ENCODE data around the gene LAMB1. TPM values are rescaled to one million over a fixed set of nuclear protein-coding genes. Genes with fewer than 3 reads are reported as not detected.

The LAMB1 gene
- polyA plus RNA-seq, 1 donor from 2014 or later: 7.6 TPM

- no peak overlapping the region for H2AFZ ChIP-seq (ENCODE audit: low read depth, low read length)
- H3K27ac ChIP-seq (ENCODE audit: low read length): no peak overlapping the region
- no peaks in the 10 kb centered on the region for H4K20me1 ChIP-seq (ENCODE audit: insufficient read depth)
- no peak overlapping the region for H3K4me3 ChIP-seq (ENCODE audit: low read length)
- H3K4me2 ChIP-seq (ENCODE audit: low read length): no peak overlapping the region
- H3K9me2 ChIP-seq (ENCODE audit: insufficient read depth, low read length): no peaks in the 10 kb centered on the region
- no peaks in the 10 kb centered on the region for H3K9me3 ChIP-seq (ENCODE audit: low read length)
- H3K27me3 ChIP-seq (ENCODE audit: insufficient read depth, low read depth, low read length): no peaks in the 10 kb centered on the region
- H3K9ac ChIP-seq (ENCODE audit: low read length): no peak overlapping the region
- no peaks in the 10 kb centered on the region for H3K79me2 ChIP-seq (replicated peaks; ENCODE audit: insufficient read depth, low read length)
- TF ChIP-seq EP300 (conservative IDR thresholded peaks at IDR 0.05; ENCODE audit: poor library complexity, severe bottlenecking) (no peak), RAD21 (conservative IDR thresholded peaks at IDR 0.05) (no peak), TAF1 (IDR thresholded peaks at IDR 0.05; ENCODE audit: low read depth) (no peak), SMC3 (conservative IDR thresholded peaks at IDR 0.05; ENCODE audit: poor library complexity) (no peak), REST (IDR thresholded peaks at IDR 0.05; ENCODE audit: borderline replicate concordance) (no peak), EZH2 (IDR thresholded peaks at IDR 0.05; ENCODE audit: borderline replicate concordance, insufficient read depth, low read length, poor library complexity, severe bottlenecking) (no peak), CTCF (IDR thresholded peaks at IDR 0.05; ENCODE audit: poor library complexity, severe bottlenecking) (no peak), MXI1 (conservative IDR thresholded peaks at IDR 0.05; ENCODE audit: poor library complexity, severe bottlenecking) (no peak)
- H3F3A ChIP-seq (ENCODE audit: insufficient read depth, low read length, poor library complexity, severe bottlenecking): no peaks in the 10 kb centered on the region
- H3K36me3 ChIP-seq (ENCODE audit: insufficient read depth, low read length): no peaks in the 10 kb centered on the region
Measured at GRCh38 chr7:107959527-107959898, 43.4 kb downstream of the LAMB1 start.

- H3F3A ChIP-seq (ENCODE audit: insufficient read depth, low read length, poor library complexity, severe bottlenecking): no peaks in the 10 kb centered on the region
- no peak for TF ChIP-seq EP300 (conservative IDR thresholded peaks at IDR 0.05; ENCODE audit: poor library complexity, severe bottlenecking)
- TF ChIP-seq REST (IDR thresholded peaks at IDR 0.05; ENCODE audit: borderline replicate concordance): no peak
- TF ChIP-seq SMC3 (conservative IDR thresholded peaks at IDR 0.05; ENCODE audit: poor library complexity): no peak
- no peak for TF ChIP-seq POLR2AphosphoS5 (IDR thresholded peaks at IDR 0.05)
- no peak for TF ChIP-seq RAD21 (conservative IDR thresholded peaks at IDR 0.05)
- TF ChIP-seq EZH2 (IDR thresholded peaks at IDR 0.05; ENCODE audit: borderline replicate concordance, insufficient read depth, low read length, poor library complexity, severe bottlenecking): no peak
- no peak for TF ChIP-seq TAF1 (IDR thresholded peaks at IDR 0.05; ENCODE audit: low read depth)
- TF ChIP-seq CTCF (IDR thresholded peaks at IDR 0.05; ENCODE audit: poor library complexity, severe bottlenecking): no peak
- TF ChIP-seq MXI1 (conservative IDR thresholded peaks at IDR 0.05; ENCODE audit: poor library complexity, severe bottlenecking): no peak
- H3K27me3 ChIP-seq (ENCODE audit: insufficient read depth, low read depth, low read length): no peaks in the 10 kb centered on the region
- H3K27ac ChIP-seq (ENCODE audit: low read length): no peak overlapping the region
- H3K9me3 ChIP-seq (ENCODE audit: low read length): no peaks in the 10 kb centered on the region
- H3K36me3 ChIP-seq (ENCODE audit: insufficient read depth, low read length): no peaks in the 10 kb centered on the region
- no peak overlapping the region for H2AFZ ChIP-seq (ENCODE audit: low read depth, low read length)
- H3K4me3 ChIP-seq (ENCODE audit: low read length): no peak overlapping the region
- H3K9me2 ChIP-seq (ENCODE audit: insufficient read depth, low read length): no peaks in the 10 kb centered on the region
- H3K4me2 ChIP-seq (ENCODE audit: low read length): no peak overlapping the region
- H4K20me1 ChIP-seq (ENCODE audit: insufficient read depth): no peaks in the 10 kb centered on the region
- H3K9ac ChIP-seq (ENCODE audit: low read length): no peak overlapping the region
- no peaks in the 10 kb centered on the region for H3K79me2 ChIP-seq (replicated peaks; ENCODE audit: insufficient read depth, low read length)
Measured at GRCh38 chr7:107958764-107959526, 44.0 kb downstream of the LAMB1 start.

All from neural cell (in vitro differentiated cells).